Muscle of arm (tissue), 14 donors: ENCODE measurements around the gene HBS1L. TPM values are rescaled to one million over a fixed set of nuclear protein-coding genes. Genes with fewer than 3 reads are reported as not detected.

Experiments
- DNase-seq: peaks from one replicate; pipeline ENCODE4 v3.0.0-alpha.2; 2013
- long read RNA-seq, 11 donors: transcript quantifications; one replicate each; lab custom pipeline, GENCODE V29; 2026
- polyA plus RNA-seq, 12 donors: library from polyadenylated mRNA; unstranded; fragments of 120-200 nt; gene quantifications; one replicate each; pipeline ENCODE4 v1.2.1, GENCODE V29; 2013; ENCODE audit not compliant: insufficient read length in 12 of 12

HBS1L gene
- polyA plus RNA-seq = 10 to 100 TPM in 11 of 12 donors, not detected in 1; 36.3 to 56.5 (median 52.0) TPM
- long read RNA-seq, donor 1, full-length matches to known transcripts = 3 of 15 reads
- long read RNA-seq, donor 1, partial matches to known transcripts = 12 of 15 reads
- long read RNA-seq, donor 1, other reads (novel, unspliced or antisense) = 0 of 15 reads
- long read RNA-seq, donor 2, full-length matches to known transcripts = 10 of 17 reads
- long read RNA-seq, donor 2, partial matches to known transcripts = 7 of 17 reads
- long read RNA-seq, donor 2, other reads (novel, unspliced or antisense) = 0 of 17 reads
- long read RNA-seq, donor 3, full-length matches to known transcripts = 3 of 3 reads
- long read RNA-seq, donor 3, partial matches to known transcripts = 0 of 3 reads
- long read RNA-seq, donor 3, other reads (novel, unspliced or antisense) = 0 of 3 reads
- long read RNA-seq, donor 4, full-length matches to known transcripts = 3 of 3 reads
- long read RNA-seq, donor 4, partial matches to known transcripts = 0 of 3 reads
- long read RNA-seq, donor 4, other reads (novel, unspliced or antisense) = 0 of 3 reads
- long read RNA-seq, donor 5, full-length matches to known transcripts = 7 of 7 reads
- long read RNA-seq, donor 5, partial matches to known transcripts = 0 of 7 reads
- long read RNA-seq, donor 5, other reads (novel, unspliced or antisense) = 0 of 7 reads
- long read RNA-seq, donor 6, full-length matches to known transcripts = 7 of 7 reads
- long read RNA-seq, donor 6, partial matches to known transcripts = 0 of 7 reads
- long read RNA-seq, donor 6, other reads (novel, unspliced or antisense) = 0 of 7 reads
- long read RNA-seq, donor 7, partial matches to known transcripts = 0 of 2 reads
- long read RNA-seq, donor 7, other reads (novel, unspliced or antisense) = 0 of 2 reads
- long read RNA-seq, donor 8, full-length matches to known transcripts = 4 of 15 reads
- long read RNA-seq, donor 8, partial matches to known transcripts = 11 of 15 reads
- long read RNA-seq, donor 8, other reads (novel, unspliced or antisense) = 0 of 15 reads
- long read RNA-seq, donor 9, full-length matches to known transcripts = 2 of 7 reads
- long read RNA-seq, donor 9, partial matches to known transcripts = 5 of 7 reads
- long read RNA-seq, donor 9, other reads (novel, unspliced or antisense) = 0 of 7 reads
- long read RNA-seq, donor 10, full-length matches to known transcripts = 10 of 16 reads
- long read RNA-seq, donor 10, partial matches to known transcripts = 6 of 16 reads
- long read RNA-seq, donor 10, other reads (novel, unspliced or antisense) = 0 of 16 reads
- long read RNA-seq, donor 11, full-length matches to known transcripts = 4 of 9 reads
- long read RNA-seq, donor 11, partial matches to known transcripts = 5 of 9 reads
- long read RNA-seq, donor 11, other reads (novel, unspliced or antisense) = 0 of 9 reads

GRCh38 chr6:135054569-135055498 lies at the start of gene HBS1L:
Gene HBS1L, minus strand, starts transcription at chr6:135054822. Its CDS starts 131 bp downstream, at chr6:135054691.
- DNase-seq = peak; percentile 99

- DNase-seq = no peak
Measured at GRCh38 chr6:135104199-135104598, 49.6 kb upstream of the HBS1L start.

GRCh38 chr6:135102191-135102590 lies 47.6 kb upstream of the HBS1L start:
- DNase-seq = no peak

GRCh38 chr6:135097172-135097571 lies 42.5 kb upstream of the HBS1L start:
- DNase-seq = no peak

GRCh38 chr6:135096403-135097130 lies 41.9 kb upstream of the HBS1L start:
- no peak for DNase-seq

GRCh38 chr6:135095716-135096115 lies 41.1 kb upstream of the HBS1L start:
- no peak for DNase-seq

GRCh38 chr6:135094403-135094821 lies 39.8 kb upstream of the HBS1L start:
- DNase-seq = no peak

- DNase-seq = no peak
Measured at GRCh38 chr6:135093578-135093977, 39.0 kb upstream of the HBS1L start.

GRCh38 chr6:135092724-135093123 lies 38.1 kb upstream of the HBS1L start:
- no peak for DNase-seq

- no peak for DNase-seq
Measured at GRCh38 chr6:135090819-135091218, 36.2 kb upstream of the HBS1L start.

- no peak for DNase-seq
Measured at GRCh38 chr6:135089901-135090300, 35.3 kb upstream of the HBS1L start.

GRCh38 chr6:135088818-135089809 lies 34.5 kb upstream of the HBS1L start:
- DNase-seq = no peak

- DNase-seq = no peak
Measured at GRCh38 chr6:135088281-135088680, 33.7 kb upstream of the HBS1L start.

GRCh38 chr6:135087803-135088202 lies 33.2 kb upstream of the HBS1L start:
- DNase-seq = no peak

- no peak for DNase-seq
Measured at GRCh38 chr6:135087403-135087802, 32.8 kb upstream of the HBS1L start.

- DNase-seq = no peak
Measured at GRCh38 chr6:135086414-135086764, 31.8 kb upstream of the HBS1L start.

- no peak for DNase-seq
Measured at GRCh38 chr6:135085700-135086413, 31.2 kb upstream of the HBS1L start.

GRCh38 chr6:135084916-135085269 lies 30.3 kb upstream of the HBS1L start:
- no peak for DNase-seq
